GM12878 (cell line): ENCODE measurements around the gene FBXW12. TPM values are rescaled to one million over a fixed set of nuclear protein-coding genes. Genes with fewer than 3 reads are reported as not detected.

Experiments
- ATAC-seq: fragments of 200-7000 bp; cut with Tn5 transposase; 3 replicates; pipeline ENCODE4 v1.9.1; 2020; ENCODE audit warnings: mild to moderate bottlenecking, moderate library complexity
- BruUV-seq: library from RNA; stranded (reverse); fragments of 400-500 nt; replicated peaks from 2 replicates; lab custom pipeline; 2021; lab: Mats Ljungman, UMichigan
- CTCF ChIA-PET: fragments of 300-600 bp; sonication (Branson Sonifier 250); formaldehyde crosslinking; extraction: SDS; loops from one replicate; lab custom pipeline; 2021; ENCODE audit warnings: inconsistent platforms; lab: Yijun Ruan, JAX
- POLR2A ChIA-PET: fragments of 350-600 bp; formaldehyde crosslinking; extraction: SDS; loops from one replicate; lab custom pipeline; 2021; ENCODE audit warnings: inconsistent platforms; lab: Charles Lee
- RAD21 ChIA-PET: fragments of 300-600 bp; sonication (Branson Sonifier 250); formaldehyde crosslinking; loops from one replicate; lab custom pipeline; 2023; ENCODE audit warnings: antibody characterized with exemption; ENCODE audit not compliant: unreplicated experiment; lab: Charles Lee
- SMC1A ChIA-PET: fragments of 300-600 bp; sonication (Branson Sonifier 250); formaldehyde crosslinking; loops from one replicate; lab custom pipeline; 2023; ENCODE audit not compliant: unreplicated experiment, uncharacterized antibody; lab: Charles Lee
- DNase-seq: peaks from one replicate; pipeline ENCODE4 v3.0.0-alpha.2; 2011; ENCODE audit warnings: low read depth, low spot score
- FAIRE-seq: peaks from 3 replicates; lab custom pipeline; 2011; peaks lifted over from hg19 to GRCh38; lab: Jason Lieb, UNC
- H2AFZ ChIP-seq: 2 replicates; pipeline ENCODE4 v1.6.0; 2011; ENCODE audit warnings: low read depth, low read length, control low read depth; ENCODE audit not compliant: control insufficient read depth
- H3K27ac ChIP-seq: 2 replicates; pipeline ENCODE4 v1.5.1; 2011; ENCODE audit warnings: control low read depth; ENCODE audit not compliant: control insufficient read depth, insufficient read depth
- H3K27me3 ChIP-seq, 2 experiments: replicated peaks in 1 of 2; 2 replicates each; pipeline versions ENCODE4 v1.6.0 to v1.6.1; 2011; ENCODE audit warnings: low read length in 1 of 2; ENCODE audit not compliant: control insufficient read depth in 2 of 2, insufficient read depth in 2 of 2
- H3K36me3 ChIP-seq, 2 experiments: 2 replicates each; pipeline ENCODE4 v1.5.1; 2011; ENCODE audit warnings: low read length in 1 of 2; ENCODE audit not compliant: control insufficient read depth in 2 of 2, insufficient read depth in 2 of 2
- H3K4me1 ChIP-seq: 2 replicates; pipeline ENCODE4 v1.6.1; 2011; ENCODE audit warnings: mild to moderate bottlenecking, low read length, moderate library complexity, mixed read lengths; ENCODE audit not compliant: control insufficient read depth, insufficient read depth
- H3K4me2 ChIP-seq: 2 replicates; pipeline ENCODE4 v1.6.0; 2011; ENCODE audit warnings: control low read depth; ENCODE audit not compliant: control insufficient read depth, insufficient read depth
- H3K4me3 ChIP-seq: fragments of 200-600 bp; sonication (generic); 2 replicates; pipeline ENCODE4 v1.5.1; 2016
- H3K79me2 ChIP-seq: 2 replicates; pipeline ENCODE4 v1.6.0; 2011; ENCODE audit warnings: low read length; ENCODE audit not compliant: control insufficient read depth, insufficient read depth
- H3K9ac ChIP-seq: 2 replicates; pipeline ENCODE4 v1.8.0; 2011; ENCODE audit warnings: low read length, control low read depth, mixed read lengths; ENCODE audit not compliant: control insufficient read depth, insufficient read depth
- H3K9me3 ChIP-seq: replicated peaks from 3 replicates; pipeline ENCODE4 v1.5.1; 2011; ENCODE audit warnings: mild to moderate bottlenecking, low read length; ENCODE audit not compliant: control insufficient read depth, insufficient read depth
- H4K20me1 ChIP-seq: 2 replicates; pipeline ENCODE4 v1.6.0; 2011; ENCODE audit not compliant: control insufficient read depth, insufficient read depth
- ESRRA ChIP-seq: IDR thresholded peaks from 2 replicates; pipeline ENCODE4 v1.6.1; 2012; ENCODE audit warnings: mild to moderate bottlenecking, low read length, improper control_type of control experiment
- IKZF1 ChIP-seq: fragments of 450-650 bp; conservative IDR thresholded peaks from 2 replicates; pipeline ENCODE4 v1.6.1; 2017; ENCODE audit warnings: antibody characterized with exemption, mild to moderate bottlenecking
- SIN3A ChIP-seq: IDR thresholded peaks from 2 replicates; pipeline ENCODE4 v1.6.1; 2012; ENCODE audit warnings: low read depth, low read length, improper control_type of control experiment
- ZNF384 ChIP-seq: IDR thresholded peaks from 2 replicates; pipeline ENCODE4 v1.6.1; 2012; ENCODE audit warnings: low read depth, mild to moderate bottlenecking, low read length, improper control_type of control experiment, borderline replicate concordance
- WGBS: methylation state at CpG from one replicate; pipeline ENCODE4 v1.1.6; 2016; ENCODE audit warnings: low lambda C conversion rate; ENCODE audit not compliant: insufficient replicate concordance, insufficient coverage; ENCODE audit errors: missing lambda C conversion rate; 5-methylcytosine and 5-hydroxymethylcytosine counted together
- in situ Hi-C: fragments of 300-500 bp; cut with MboI; formaldehyde crosslinking; loops from 9 replicates; pipeline ENCODE4 v1.14.3; 2018; ENCODE audit warnings: mixed read lengths
- intact Hi-C: fragments of 100-400 bp; cut with micrococcal nuclease; formaldehyde crosslinking; loops from one replicate; pipeline ENCODE4 v1.14.2; 2022; ENCODE audit not compliant: unreplicated experiment
- polyA plus RNA-seq, 11 experiments: library from polyadenylated mRNA; depleted of rRNA in 4 of 11; unstranded in 6 of 11; stranded (reverse) in 5 of 11; fragments of >200 nt; fragmentation: Nextera tagmentation in 4 of 11; fragmentation: Illumina TruSeq in 1 of 11; extraction: Ambion mirVana in 4 of 11; extraction: Trizol in 1 of 11; gene quantifications; 1 replicate in 1 of 11; 2 replicates in 10 of 11; pipeline versions ENCODE4 v1.2.1 to v1.2.3, GENCODE V29; 2011 to 2016; ENCODE audit warnings: inconsistent platforms in 2 of 11, missing spikeins in 2 of 11, low read depth in 1 of 11
- total RNA-seq, 4 experiments: library from RNA; depleted of rRNA in 3 of 4; stranded (reverse); fragments of >200 nt in 3 of 4; fragmentation: Illumina TruSeq in 1 of 4; extraction: Trizol in 1 of 4; gene quantifications; 2 replicates each; pipeline versions ENCODE4 v1.2.1 to v1.2.3, GENCODE V29; 2013 to 2021
- TF ChIP-seq, protein P1 (sequence below): IDR thresholded peaks from 2 replicates; pipeline ENCODE4 v1.6.1; 2012; ENCODE audit warnings: low read length, inconsistent platforms

FBXW12 gene
- total and polyA plus RNA-seq, 10 of the 15 experiments (the other 5 are each of a cell fraction or from before 2014, with no cell fraction given) = 0.04 to 0.18 (median 0.12) TPM; not detected in 4

DNA sequence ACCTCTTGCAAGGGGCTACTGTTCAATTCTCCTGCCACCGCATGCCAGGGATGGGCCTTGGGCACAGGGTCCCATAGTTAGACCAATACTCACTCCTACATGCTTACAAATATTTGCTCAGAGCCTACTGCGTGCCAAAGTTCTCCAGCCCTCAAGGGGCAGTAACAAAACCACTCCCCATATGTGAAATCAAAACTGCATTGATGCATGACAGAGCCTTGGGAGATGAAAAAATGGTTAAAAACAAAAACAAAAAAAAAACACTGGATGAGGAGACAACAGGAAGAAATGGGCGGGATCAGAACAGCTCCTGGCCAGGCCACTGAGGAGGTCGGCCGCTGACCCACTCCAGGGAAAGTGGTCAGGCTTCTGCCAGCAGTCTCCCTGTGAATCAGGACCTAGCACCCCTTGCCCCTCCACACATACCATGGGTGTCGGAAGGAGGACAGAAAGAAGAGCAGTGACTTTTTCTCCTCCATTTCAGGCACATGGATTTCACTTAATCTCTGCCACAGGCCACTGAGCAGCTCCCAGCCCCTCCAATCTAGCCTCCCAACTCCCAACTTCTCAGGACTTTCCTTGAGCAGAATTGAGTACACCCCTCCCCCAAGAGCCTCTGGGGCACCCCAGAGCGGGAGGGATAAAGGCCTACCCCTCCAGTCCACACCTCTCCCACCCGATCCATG is 55.1 kb downstream of the FBXW12 start:
- POLR2A ChIA-PET = interaction anchor here (0.6 to 2.2 kb wide), 3 partner anchors 9 to 114 kb away, joined by 3 to 7 read pairs (median 4); partner anchors contain the start of genes CCDC51 and TMA7
- no peak overlapping the region for H3K27ac ChIP-seq

More for the DNA sequence above, 55.1 kb downstream of the FBXW12 start:
- Histone ChIP-seq H3K36me3 (0 out of 4 replicates have a peak, but pooled peaks cover 0 to 4% of the 10 kb centered on the region in 2 experiments), H4K20me1 (no peaks in the 10 kb centered on the region), H3K9ac (peak overlapping the region; percentile 16; the same call in 1 of the 2 replicates), H3K4me1 (peaks cover 16% of the 10 kb centered on the region), H3K9me3 (no peaks in the 10 kb centered on the region), H3K79me2 (no peaks in the 10 kb centered on the region), H3K27me3 (no peaks in the 10 kb centered on the region), H3K4me3 (no peak overlapping the region), H2AFZ (no peak overlapping the region), H3K4me2 (peak overlapping the region; percentile 44; the same call in 1 of the 2 replicates)
- FAIRE-seq (no peak), ATAC-seq (peak; percentile 25; the same call in 2 of the 3 replicates), DNase-seq (no peak)
- TF ChIP-seq ZNF384 (0 out of 2 replicates have a peak, but pooled peaks have one; percentile 23), ESRRA (no peak), IKZF1 (peak; percentile 4; the same call in 1 of the 2 replicates), SIN3A (no peak)
- TF ChIP-seq, protein P1, sequence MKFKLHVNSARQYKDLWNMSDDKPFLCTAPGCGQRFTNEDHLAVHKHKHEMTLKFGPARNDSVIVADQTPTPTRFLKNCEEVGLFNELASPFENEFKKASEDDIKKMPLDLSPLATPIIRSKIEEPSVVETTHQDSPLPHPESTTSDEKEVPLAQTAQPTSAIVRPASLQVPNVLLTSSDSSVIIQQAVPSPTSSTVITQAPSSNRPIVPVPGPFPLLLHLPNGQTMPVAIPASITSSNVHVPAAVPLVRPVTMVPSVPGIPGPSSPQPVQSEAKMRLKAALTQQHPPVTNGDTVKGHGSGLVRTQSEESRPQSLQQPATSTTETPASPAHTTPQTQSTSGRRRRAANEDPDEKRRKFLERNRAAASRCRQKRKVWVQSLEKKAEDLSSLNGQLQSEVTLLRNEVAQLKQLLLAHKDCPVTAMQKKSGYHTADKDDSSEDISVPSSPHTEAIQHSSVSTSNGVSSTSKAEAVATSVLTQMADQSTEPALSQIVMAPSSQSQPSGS = no peak
- ChIA-PET SMC1A (interaction anchor here (1.2 to 1.6 kb wide), 3 partner anchors 9 to 26 kb away, joined by 3 to 7 read pairs (median 7); no protein-coding TSS in a partner anchor), RAD21 (interaction anchor here (1.2 to 3.9 kb wide), 3 partner anchors 9 to 191 kb away, joined by 4 to 16 read pairs (median 7); no protein-coding TSS in a partner anchor), CTCF (interaction anchor here (0.6 to 2.9 kb wide), 3 partner anchors 9 to 293 kb away, joined by 3 to 25 read pairs (median 7); no protein-coding TSS in a partner anchor)
- BruUV-seq = no TSS peak
- 70% methylated on average over 8 of the region's 8 CpGs for WGBS
- in situ Hi-C loops (no loop called here), intact Hi-C loops (no loop called here)
